ENCODE results near the gene YJU2. TPM values are rescaled to one million over a fixed set of nuclear protein-coding genes. Genes with fewer than 3 reads are reported as not detected.

The YJU2 gene
- total RNA-seq, 1 donor from 2014 or later = 15.1 TPM

Other genes starting within 250 kb of the YJU2 start
- gene PIAS4, start 239.3 kb upstream of the YJU2 start, total RNA-seq = 17.9 TPM
- 51.2 TPM for gene ZBTB7A, start 180.2 kb upstream of the YJU2 start, total RNA-seq
- 110 TPM for gene MAP2K2, start 123.0 kb upstream of the YJU2 start, total RNA-seq
- 1.00 TPM for gene CREB3L3, start 93.4 kb upstream of the YJU2 start, total RNA-seq
- gene SIRT6, start 64.5 kb upstream of the YJU2 start, total RNA-seq = 20.7 TPM
- gene ANKRD24, start 64.4 kb upstream of the YJU2 start, total RNA-seq = 1.4 TPM
- 5.8 TPM for gene EBI3, start 17.6 kb upstream of the YJU2 start, total RNA-seq
- gene SHD, start 32.2 kb downstream of the YJU2 start, total RNA-seq = not detected
- gene TMIGD2, start 55.3 kb downstream of the YJU2 start, total RNA-seq = 0.45 TPM
- not detected for gene FSD1, start 57.5 kb downstream of the YJU2 start, total RNA-seq
- gene STAP2, start 91.7 kb downstream of the YJU2 start, total RNA-seq = 3.0 TPM
- gene MPND, start 96.5 kb downstream of the YJU2 start, total RNA-seq = 14.4 TPM
- 91.2 TPM for gene SH3GL1, start 153.5 kb downstream of the YJU2 start, total RNA-seq
- 6.0 TPM for gene CHAF1A, start 155.6 kb downstream of the YJU2 start, total RNA-seq
- 119 TPM for gene UBXN6, start 210.7 kb downstream of the YJU2 start, total RNA-seq
- 22.8 TPM for gene HDGFL2, start 225.2 kb downstream of the YJU2 start, total RNA-seq